Central memory CD4-positive, alpha-beta T cell (primary cell): ENCODE measurements around the gene PMEPA1.
A peak's percentile ranks its signal among the peaks of the same experiment; 100 is the strongest.

Experiments
- DNase-seq: peaks from one replicate; pipeline ENCODE4 v3.0.0; 2022

PMEPA1 gene

DNA sequence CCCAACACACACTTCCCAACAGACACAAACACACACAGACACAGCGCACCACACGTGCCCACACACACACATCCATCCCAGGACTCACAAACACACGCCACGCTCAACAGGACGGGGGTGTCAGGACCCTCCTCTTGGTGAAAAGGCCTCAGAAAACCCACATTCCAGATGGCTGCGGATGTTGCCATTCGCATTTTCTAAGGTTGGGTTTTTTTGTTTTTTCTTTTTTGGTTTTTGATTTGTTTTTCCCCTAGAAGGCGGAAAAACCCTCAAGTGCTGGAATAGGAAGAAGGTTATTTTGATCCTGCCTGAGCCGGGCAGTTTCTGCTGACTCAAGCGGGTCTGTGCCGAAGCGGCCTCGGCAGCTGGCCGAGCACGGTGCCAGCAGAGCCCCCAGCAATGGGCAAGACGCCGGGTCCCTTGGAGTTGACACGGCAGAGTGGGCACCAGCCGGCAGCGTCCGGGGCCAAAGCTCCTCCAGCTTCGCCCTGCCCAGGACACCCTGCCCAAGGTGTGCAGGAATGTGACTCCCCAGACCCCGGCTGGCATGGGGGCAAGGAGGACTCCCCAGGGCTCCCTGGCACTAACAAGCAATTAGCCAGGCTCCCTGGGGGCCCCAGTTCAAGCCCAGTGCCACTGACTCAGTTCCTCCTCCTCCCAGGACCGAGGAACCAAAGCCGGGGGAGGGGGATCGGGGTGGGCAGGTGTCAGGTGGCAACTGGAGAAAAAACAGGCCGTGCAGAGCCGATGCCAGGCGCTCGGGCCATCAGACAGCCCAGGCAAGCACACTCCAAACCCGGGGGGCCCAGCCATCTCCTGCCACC, 48.7 kb downstream of the PMEPA1 start:
- DNase-seq, result no peak

DNA sequence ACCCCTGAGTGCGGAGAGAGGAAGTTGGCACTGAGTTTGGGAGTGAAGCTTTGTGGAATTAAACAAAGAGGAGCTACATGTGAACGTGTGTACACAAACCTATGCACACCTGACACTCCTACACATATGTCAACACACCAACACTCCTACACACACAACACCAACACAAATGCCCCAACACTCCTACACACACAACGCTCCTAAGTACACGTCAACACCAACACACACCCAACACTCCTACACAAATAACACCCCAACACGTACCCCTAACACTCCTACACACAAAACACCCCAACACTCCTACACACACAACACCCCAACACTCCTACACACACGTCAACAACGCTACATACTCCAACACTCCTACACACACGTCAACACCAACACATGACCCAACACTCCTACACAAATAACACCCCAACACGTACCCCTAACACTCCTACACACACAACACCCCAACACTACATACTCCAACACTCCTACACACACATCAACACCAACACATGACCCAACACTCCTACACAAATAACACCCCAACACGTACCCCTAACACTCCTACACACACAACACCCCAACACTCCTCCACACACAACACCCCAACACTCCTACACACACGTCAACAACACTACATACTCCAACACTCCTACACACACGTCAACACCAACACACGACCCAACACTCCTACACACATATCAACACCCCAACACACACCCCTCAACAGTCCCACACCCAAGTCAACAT, 49.5 kb downstream of the PMEPA1 start:
- no peak for DNase-seq

DNA sequence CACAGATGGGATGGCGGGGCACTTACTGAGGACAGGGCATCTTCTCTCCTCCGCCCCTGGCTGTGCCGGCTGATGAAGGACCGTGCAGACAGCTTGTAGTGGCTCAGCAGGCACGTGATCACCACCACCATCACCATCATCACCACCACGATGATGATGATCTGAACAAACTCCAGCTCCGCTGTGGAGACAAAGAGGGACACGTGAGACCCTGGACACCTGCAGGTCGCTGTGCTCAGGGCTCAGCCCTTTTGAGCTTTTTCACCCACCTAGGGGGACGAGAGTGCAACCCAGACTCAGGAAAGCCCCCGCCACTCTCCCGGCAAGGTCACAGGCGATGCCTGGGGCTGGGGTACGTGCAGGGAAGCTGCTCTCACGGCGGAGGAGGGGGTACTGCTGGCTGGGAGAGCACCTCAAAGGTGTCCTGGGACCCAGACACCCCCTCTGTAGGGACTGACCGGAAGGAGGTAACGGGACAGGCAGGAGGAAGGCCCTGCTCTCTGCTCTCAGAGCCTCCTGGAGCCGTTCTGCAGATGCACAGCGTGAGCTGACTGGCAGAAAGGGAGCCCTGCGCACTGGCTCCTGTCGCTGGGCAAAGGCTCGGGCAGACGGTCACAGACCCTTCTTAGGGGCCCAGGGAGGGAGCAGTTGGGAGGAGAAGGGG, 50.2 kb downstream of the PMEPA1 start:
- no peak for DNase-seq

DNA sequence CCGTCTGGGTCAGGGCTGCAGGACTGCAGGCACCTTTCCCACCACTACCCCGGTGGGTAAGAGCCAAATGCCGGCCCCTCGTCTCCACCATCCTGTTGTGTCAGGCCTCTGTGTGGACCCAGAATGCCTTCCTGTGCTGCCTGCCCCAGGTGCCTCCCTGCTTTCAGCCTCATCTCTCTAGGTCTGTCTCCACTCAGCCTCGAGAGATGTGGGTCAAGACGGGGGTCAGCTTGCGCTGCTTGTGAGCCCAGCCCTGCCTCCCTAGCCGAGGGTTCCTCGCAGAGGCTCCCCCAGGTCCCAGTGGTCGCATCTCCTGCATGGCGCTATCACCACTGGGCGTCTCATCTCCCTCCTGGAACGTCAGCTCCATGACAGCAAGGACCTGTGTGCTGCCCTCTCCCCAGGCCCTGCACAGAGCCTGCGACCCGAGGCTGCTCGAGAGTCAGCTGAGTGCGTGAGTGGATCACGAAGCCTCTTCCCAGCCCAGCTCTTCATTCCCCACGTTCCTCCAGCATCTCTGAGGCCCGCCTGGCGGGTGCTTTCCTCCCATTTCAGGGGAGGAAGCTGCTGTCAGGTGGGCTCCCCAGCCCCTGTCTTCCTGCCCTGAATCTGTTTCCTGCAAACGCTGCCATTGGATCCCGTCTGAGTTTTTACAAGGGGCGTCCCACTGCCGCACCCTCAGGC, 50.8 kb downstream of the PMEPA1 start:
- no peak for DNase-seq

DNA sequence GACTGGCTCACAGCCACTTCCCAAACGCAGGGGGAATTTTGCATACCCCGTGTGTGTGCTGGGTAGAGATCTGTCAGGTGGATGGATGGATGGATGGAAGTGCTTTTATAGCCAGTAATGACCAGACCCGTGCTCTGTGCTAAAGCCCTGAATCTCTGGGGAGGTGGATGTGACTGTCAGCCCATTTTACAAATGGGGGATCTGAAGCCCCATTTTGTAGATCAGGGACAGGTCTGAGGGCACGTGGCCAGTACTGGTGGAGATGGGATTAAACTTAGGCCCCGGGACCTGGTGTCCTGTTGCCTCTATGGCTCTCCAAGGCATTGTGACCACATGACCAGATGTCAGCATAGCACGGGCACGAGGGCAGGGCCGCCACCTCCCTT, 51.4 kb downstream of the PMEPA1 start:
- no peak for DNase-seq

DNA sequence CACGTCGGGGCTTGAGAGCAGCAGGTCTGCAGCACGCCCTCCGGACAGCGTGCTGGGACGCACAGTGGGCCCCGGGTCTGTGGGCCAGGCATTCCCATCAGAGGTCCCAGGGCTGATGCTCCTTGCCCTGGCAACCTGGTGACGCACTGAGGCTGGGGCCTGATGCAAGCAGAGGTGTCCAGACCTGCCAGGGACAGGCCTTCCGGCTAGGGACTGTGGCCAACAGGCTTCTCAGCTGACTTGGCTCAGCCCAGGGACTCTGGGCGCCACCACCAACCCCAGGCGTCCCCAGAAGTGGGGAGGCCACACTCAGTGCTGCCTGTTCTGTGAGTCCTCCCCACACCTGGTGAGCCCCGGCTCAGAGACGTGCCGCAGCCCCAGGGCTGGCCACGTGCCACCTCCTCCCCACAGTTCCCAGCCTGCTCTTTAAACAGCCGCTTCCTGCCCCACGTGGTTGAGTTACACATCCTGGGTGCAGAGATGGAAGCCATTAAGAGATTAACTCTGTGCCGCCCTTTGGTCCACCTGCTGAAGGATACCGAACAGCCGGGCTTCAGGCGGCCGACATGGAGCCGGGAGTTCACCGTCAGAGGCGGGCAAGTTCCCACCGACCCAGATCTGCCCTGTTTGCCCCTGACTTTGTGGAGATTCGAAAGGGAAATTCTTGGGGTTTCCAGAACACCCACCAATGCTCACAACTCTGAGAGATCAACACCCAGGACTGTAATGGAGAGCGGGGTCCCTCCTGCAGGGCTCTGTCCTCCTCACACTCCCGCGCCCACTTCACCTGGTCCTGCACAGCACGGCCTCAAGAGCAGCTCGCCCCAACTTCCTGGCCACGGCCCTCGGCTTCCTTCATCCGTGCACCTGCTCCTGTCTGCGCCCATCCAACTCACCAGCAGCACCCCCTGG, 52.0 kb downstream of the PMEPA1 start:
- peak; percentile 60 for DNase-seq

DNA sequence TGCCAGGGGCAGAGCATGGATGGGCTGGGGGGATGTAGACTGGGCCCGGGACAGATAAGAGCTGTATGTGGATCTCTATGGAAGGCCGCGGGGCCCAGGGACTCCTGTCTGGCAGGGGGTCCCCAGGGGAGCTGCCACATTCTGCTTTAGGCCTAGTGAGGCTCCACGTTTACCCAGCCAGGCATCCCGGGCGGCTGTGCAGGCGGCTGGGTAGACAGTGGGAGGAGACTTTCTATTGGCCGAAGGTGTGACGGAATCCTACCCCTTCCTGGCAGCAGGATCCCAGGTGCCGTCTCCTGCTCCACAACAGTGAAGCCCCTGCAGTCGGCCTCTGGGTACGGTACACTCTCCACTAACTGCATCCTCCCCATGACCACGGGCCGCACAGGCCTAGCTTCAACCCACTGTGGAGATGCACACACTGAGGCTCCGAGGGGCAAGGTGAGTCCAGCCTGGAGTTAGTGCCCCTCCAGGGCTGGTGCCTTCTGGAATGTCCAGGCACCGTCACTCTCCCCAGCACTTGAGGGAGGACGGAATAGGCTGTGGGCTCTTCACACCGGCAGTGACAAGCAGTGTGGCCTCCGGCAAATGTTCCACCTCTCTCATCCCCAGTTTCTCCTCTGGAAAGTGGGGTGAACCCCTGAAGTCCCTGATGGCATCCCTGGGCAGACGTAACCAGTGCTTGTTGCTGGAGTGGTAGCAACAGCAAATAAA, 52.8 kb downstream of the PMEPA1 start:
- no peak for DNase-seq

DNA sequence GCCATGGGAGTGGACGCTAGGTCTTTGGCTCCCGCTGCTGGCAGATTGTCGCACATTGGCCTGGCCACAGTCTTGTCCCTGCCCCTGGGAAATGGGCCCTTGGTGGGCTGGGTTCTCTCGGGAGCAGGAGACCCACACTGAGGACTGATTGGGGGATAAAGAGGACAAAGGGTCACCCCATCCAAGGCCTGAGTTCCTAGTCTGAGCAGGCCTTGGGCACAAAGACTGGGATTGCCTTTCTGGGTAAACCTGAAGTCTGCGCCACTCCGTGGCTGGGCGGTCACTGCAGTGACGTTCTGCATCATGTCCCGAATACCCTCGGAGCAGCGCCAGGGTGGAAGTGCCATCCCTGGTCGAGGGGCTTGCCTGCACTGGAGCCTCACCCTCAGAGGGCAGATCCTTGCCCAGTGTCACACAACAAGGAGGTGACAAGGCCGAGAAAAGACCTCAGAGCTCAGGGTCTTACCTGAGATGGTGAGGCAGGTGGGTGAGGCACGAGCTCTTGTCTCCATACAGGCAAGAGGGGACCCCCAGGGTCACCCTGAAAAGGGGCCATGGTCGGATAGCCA, 53.5 kb downstream of the PMEPA1 start:
- no peak for DNase-seq

DNA sequence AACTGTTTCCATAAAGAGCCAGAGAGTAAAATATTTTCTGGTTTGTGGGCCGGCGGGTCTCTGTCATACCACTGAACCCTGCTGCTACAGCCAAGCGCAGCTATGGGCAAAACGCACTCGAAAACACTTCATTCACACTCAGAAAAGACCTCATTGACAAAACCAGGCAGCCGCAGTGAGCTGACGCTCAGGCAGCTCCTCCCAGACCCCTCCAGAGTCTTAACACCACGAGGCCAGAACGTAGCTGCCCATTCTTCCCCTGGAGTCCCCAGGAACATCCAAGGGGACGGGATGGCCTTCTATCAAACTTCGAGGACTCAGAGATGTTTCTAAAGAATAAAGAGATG, 54.0 kb downstream of the PMEPA1 start:
- no peak for DNase-seq

DNA sequence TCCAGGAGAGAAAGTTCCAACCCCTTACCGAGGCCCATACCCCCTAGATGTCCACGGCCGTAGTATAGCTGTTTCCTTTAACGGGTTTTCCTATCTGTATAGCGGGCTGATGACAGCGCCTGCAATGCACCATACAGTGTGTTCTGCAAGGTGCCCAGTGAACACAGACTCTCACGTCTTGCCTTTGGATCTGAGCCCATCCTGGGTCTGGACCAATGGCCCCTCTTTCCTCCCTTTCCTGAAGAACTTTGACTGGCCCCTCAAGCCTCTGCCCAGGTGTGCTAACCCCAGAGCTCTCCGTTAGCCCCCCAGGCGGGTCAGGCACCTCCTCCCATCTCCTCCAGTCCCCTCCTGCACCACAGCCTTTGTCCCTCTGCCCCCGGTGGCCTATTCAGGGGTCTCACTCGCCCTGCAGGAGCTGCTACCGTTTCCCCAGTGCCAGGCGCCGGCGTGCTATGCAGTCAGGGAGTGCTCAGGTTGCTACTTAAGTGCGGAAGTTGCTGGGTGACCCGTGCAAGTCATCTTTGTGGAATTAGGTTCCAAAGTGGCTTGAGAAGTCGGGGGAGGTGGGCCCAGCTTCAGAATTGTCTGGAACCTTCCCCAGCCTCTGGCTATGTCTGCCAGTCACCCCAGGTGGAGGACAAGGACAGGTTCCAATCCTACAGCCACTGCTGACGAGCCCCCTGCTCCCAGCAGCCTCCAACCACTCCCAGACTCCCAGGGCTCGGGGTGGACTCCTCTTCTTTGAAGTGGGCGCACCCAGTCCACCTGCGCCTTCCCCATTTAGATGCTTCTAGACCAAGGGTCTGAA, 54.6 kb downstream of the PMEPA1 start:
- no peak for DNase-seq

DNA sequence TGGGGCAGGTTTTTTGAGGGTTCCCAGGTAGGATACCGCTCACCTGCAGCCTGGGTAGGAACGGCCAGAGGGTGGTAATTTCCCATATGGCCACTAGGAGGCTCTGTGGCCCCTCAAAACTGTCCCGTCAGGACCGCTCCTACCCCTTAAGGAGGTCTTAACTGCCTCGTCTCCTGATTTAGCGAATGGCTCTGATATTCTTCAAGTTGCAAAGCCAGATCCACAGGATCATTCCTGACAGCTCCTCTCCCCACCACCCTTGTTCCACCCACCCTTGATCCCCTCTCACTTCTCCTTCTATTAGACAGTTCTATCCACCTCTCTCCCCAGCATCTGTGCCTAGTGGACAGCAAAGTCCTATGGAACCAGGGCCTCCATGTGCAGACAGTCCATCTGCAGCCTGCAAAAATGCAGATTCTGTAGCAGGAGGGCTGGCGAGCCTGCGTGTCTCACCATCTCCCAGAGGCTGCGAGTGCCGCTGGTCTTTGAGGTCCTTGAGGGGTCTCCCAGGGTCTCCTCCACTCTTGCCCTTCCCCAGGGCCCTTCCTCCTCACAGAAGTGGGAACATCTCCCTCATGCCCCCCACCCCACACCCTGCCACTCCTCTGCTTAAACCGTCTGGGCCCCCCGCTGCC, 55.3 kb downstream of the PMEPA1 start:
- DNase-seq, result peak; percentile 51

DNA sequence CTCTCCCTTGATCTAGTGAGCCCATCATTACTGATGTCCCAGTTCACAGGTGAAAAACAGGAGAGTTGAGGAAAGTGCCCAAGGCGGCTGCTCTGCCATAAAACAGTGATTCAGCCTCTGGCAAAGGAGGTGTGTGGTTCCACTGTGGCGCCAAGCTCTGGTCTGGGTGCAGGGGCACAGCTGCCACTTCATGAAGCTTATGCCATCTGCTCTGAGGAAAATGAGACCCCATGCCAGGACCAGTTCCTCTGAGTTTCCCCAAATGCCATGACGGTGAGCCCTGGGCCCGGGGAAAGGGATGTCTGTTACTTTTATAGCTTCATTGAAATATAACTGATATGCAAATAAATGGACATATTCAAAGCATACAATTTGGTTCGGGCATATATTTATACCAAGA, 55.9 kb downstream of the PMEPA1 start:
- DNase-seq, result no peak

DNA sequence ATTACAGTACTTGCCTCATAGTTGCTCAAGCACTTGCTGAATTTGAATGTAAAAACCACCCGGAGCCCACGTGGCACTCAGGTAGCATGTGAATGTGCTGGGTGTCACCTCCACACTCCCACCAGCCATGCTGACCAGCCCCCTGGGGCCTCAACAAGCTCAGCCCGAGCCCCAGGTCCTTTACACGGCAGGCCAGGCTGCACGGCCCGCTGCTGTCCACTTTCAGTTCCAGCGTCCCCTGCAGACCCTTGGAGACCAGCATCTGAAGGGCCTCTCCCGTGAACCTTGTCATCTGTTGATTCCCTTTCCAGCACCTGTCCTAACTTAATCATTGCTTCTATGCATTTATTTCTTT, 56.3 kb downstream of the PMEPA1 start:
- no peak for DNase-seq

DNA sequence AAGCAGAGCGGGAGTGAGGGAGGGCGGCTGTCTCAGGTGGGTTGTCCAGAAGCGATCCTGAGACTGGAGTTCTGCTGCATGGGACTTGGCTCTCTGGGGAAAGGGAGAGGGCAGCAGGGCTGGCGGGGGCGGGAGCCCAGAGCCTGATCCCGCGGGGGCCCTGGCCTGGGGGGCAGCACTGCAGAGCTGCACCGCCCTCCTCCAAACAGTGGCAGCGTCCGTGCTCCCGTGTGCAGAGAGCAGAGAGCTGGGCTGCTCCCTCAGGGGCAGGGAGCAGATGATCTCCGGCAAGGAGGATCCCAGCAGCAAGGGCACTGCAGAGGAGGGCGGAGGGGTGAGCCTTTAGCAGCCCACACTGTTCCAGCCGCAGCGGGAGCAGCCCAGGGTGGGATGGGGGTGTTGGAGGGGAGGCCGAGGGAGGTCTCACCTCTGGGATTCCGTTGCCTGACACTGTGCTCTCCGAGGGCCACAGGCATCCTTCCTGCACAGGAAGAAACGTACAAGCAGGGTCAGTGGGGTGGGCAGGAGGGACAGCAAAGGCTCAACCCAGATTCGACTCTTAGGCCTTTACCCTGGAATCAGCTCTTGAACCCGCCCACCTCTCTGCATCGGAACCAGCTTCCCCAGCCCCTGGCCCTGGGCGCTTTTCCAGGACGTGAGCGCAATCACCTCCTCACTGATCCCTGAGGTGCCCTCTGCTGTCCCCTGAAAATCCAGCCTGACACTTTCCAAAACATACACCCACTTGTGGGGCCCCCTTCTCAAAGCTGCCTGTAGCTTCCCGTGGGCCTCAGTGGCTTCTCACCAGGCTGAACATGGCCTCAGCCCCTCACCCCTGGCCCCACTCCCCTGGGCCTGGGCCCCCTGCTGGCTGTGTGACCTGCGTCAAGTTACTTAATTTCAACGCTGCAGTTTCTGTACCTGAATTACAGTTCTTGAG, 56.9 kb downstream of the PMEPA1 start:
- no peak for DNase-seq

DNA sequence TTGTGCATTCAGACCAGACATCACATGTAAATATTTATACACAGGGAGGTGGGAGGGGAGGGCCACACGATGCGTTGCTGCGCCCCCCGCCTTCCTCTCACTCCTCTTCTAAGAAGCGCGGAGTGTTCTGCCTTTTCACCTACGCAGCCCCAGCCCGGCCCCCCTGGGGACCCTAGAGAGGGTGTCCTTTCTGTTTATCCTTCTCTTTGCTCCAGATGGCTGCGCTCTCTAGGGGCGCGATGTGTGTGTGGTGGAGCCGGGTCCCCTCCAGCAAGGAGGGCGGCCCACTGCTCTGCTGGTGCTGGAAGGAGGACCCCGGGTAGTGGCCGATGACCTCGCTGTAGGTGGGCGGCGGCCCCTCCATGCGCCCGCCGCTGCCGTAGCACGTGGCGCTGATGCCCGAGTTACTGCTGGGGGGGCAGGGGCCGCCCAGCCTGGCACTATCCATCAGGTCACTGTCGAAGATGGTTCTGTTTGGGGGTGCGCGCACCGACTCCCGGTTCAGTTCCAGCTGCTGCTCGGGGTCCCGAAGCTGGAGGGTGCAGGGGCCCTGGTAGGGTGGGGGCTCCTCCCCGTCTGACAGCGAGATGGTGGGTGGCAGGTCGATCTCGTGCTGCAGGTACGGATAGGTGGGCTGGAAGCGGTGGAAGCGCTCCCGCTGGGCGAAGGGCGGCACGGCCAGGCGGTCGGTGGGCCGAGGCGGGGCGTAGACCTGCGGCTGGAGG, 57.8 kb downstream of the PMEPA1 start:
- no peak for DNase-seq

DNA sequence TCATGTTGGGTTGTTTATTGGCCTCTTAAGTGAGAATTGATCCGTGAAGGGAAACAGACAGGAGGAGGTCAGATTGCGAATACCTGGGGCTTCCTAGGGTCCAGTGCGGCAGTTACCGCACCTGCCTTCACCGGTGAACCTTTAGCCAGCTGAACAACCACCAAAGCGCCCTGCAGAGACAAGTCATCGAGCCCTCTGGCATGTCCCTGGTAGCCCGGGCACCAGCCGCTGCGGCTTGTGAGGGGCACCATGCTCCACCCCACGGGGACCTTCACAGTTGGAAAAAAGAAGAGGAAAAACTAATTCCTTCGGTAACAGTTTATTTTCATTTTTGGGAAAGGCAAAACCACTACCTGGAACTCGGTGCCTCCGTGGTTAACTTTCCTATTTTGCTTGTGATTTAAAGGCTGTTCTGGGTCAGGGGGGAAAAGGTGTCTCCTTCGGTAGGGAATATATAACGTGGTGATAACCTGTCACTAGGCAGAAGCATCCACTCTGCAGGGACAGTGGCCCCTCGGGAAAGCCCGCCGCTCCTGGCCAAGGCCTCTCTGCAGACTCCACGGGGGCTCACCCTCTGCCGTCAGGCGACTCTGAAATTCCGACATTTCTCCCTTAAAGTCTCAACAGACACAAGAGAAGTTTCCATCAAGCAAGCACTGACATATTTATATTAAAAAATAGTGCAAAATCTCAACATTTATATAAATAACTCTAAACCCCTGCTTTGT, 58.9 kb downstream of the PMEPA1 start:
- DNase-seq, result no peak

DNA sequence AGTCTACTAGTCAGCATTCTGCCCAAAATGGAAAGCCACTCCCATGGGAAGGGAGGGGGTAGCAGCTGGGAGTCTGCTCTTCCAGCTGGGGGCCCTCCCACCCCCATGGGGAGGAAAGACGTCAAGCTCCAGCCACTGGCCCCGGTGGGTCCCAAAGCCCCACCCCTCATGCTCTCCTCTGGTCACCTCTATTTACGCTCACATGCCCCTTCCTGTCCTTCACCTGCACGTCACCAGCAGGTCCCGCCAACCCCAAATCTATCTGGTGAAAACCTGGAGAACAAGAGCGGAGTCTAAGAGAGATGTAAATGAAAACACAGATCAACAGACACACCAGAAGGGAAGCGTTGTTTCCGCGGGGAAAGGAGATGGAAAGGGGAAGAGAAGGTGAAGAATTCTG, 59.5 kb downstream of the PMEPA1 start:
- DNase-seq, result no peak
